Epidermal melanocyte (primary cell): ENCODE results near the gene RNF144A.

Experiments used
- DNase-seq: peaks from one replicate; pipeline ENCODE4 v3.0.0; 2011; ENCODE audit warnings: low spot score; ENCODE audit not compliant: insufficient read length

The RNF144A gene

GRCh38 chr2:7020939-7021470 lies 103.8 kb downstream of the RNF144A start:
- no peak for DNase-seq

- DNase-seq = no peak
Measured at GRCh38 chr2:7022492-7023385, 105.5 kb downstream of the RNF144A start.

- DNase-seq = no peak
Measured at GRCh38 chr2:7023542-7023941, 106.3 kb downstream of the RNF144A start.

GRCh38 chr2:7024261-7024660 lies 107.0 kb downstream of the RNF144A start:
- no peak for DNase-seq

GRCh38 chr2:7025082-7025481 lies 107.9 kb downstream of the RNF144A start:
- DNase-seq = no peak

- no peak for DNase-seq
Measured at GRCh38 chr2:7026742-7027141, 109.5 kb downstream of the RNF144A start.

- no peak for DNase-seq
Measured at GRCh38 chr2:7027411-7027810, 110.2 kb downstream of the RNF144A start.

- DNase-seq = no peak
Measured at GRCh38 chr2:7027956-7028655, 110.9 kb downstream of the RNF144A start.

GRCh38 chr2:7028846-7029245 lies 111.6 kb downstream of the RNF144A start:
- DNase-seq = no peak

- DNase-seq = no peak
Measured at GRCh38 chr2:7029291-7030059, 112.3 kb downstream of the RNF144A start.

GRCh38 chr2:7030810-7031209 lies 113.6 kb downstream of the RNF144A start:
- DNase-seq = no peak

GRCh38 chr2:7031547-7032245 lies 114.5 kb downstream of the RNF144A start:
- no peak for DNase-seq

- no peak for DNase-seq
Measured at GRCh38 chr2:7032371-7032770, 115.2 kb downstream of the RNF144A start.

- DNase-seq = no peak
Measured at GRCh38 chr2:7033136-7033960, 116.1 kb downstream of the RNF144A start.

- DNase-seq = no peak
Measured at GRCh38 chr2:7034303-7034702, 117.1 kb downstream of the RNF144A start.

GRCh38 chr2:7035884-7036283 lies 118.7 kb downstream of the RNF144A start:
- no peak for DNase-seq

- DNase-seq = peak; percentile 40
Measured at GRCh38 chr2:7037340-7038333, 120.4 kb downstream of the RNF144A start.

- no peak for DNase-seq
Measured at GRCh38 chr2:7040547-7040946, 123.3 kb downstream of the RNF144A start.

GRCh38 chr2:7041421-7041820 lies 124.2 kb downstream of the RNF144A start:
- no peak for DNase-seq
